GM18858 (cell line): Measurements from ENCODE around the gene KIF1B.

ENCODE experiments used
- ATAC-seq: cut with Tn5 transposase; IDR thresholded peaks from one replicate; pipeline ENCODE4 v1.9.1; 2021; ENCODE audit not compliant: unreplicated experiment

Gene KIF1B

GRCh38 chr1:10280439-10281350, 70.3 kb downstream of the KIF1B start:
- ATAC-seq = no peak

- ATAC-seq = no peak
Measured at GRCh38 chr1:10283318-10283984, 73.1 kb downstream of the KIF1B start.

- ATAC-seq = no peak
Measured at GRCh38 chr1:10286244-10286643, 75.9 kb downstream of the KIF1B start.

GRCh38 chr1:10287023-10287645, 76.8 kb downstream of the KIF1B start:
- no peak for ATAC-seq

GRCh38 chr1:10288029-10288615, 77.8 kb downstream of the KIF1B start:
- no peak for ATAC-seq

GRCh38 chr1:10291705-10292104, 81.3 kb downstream of the KIF1B start:
- ATAC-seq = no peak

GRCh38 chr1:10292188-10292587, 81.8 kb downstream of the KIF1B start:
- no peak for ATAC-seq

GRCh38 chr1:10295481-10296085, 85.2 kb downstream of the KIF1B start:
- ATAC-seq = no peak

GRCh38 chr1:10299151-10299550, 88.8 kb downstream of the KIF1B start:
- ATAC-seq = no peak

GRCh38 chr1:10302416-10302815, 92.0 kb downstream of the KIF1B start:
- ATAC-seq = no peak

GRCh38 chr1:10304295-10304694, 93.9 kb downstream of the KIF1B start:
- no peak for ATAC-seq

GRCh38 chr1:10306435-10306834, 96.1 kb downstream of the KIF1B start:
- no peak for ATAC-seq

GRCh38 chr1:10308001-10308400, 97.6 kb downstream of the KIF1B start:
- ATAC-seq = no peak

GRCh38 chr1:10309243-10310011, 99.1 kb downstream of the KIF1B start:
- ATAC-seq = no peak

- ATAC-seq = no peak
Measured at GRCh38 chr1:10316752-10317151, 106.4 kb downstream of the KIF1B start.

GRCh38 chr1:10319750-10320149, 109.4 kb downstream of the KIF1B start:
- no peak for ATAC-seq

- no peak for ATAC-seq
Measured at GRCh38 chr1:10320336-10320735, 110.0 kb downstream of the KIF1B start.

GRCh38 chr1:10322821-10323220, 112.5 kb downstream of the KIF1B start:
- no peak for ATAC-seq

- ATAC-seq = no peak
Measured at GRCh38 chr1:10324627-10325026, 114.3 kb downstream of the KIF1B start.

GRCh38 chr1:10325521-10325920, 115.2 kb downstream of the KIF1B start:
- no peak for ATAC-seq
